Endometrial microvascular endothelial cells (primary cell): ENCODE measurements around the gene LRP2. TPM values are rescaled to one million over a fixed set of nuclear protein-coding genes. Genes with fewer than 3 reads are reported as not detected.
"Not testable (repeated sequence)": the region's sequence is repeated elsewhere in the genome, so short reads cannot be mapped to it uniquely, and the experiment has no call there.

Experiments used
- in situ Hi-C: cut with HindIII; loops from 2 replicates; pipeline ENCODE4 v1.10.0; 2017; ENCODE audit warnings: low sequenced_read_pairs, low pct_unique_long_range_greater_than_20kb; ENCODE audit errors: inconsistent ontology term
- total RNA-seq: library from RNA; depleted of rRNA; stranded (reverse); fragments of >200 nt; gene quantifications from one replicate; pipeline ENCODE4 v1.2.3, GENCODE V29; 2015; ENCODE audit errors: inconsistent ontology term

The LRP2 gene
- total RNA-seq, 1 donor from 2014 or later, result not detected

DNA sequence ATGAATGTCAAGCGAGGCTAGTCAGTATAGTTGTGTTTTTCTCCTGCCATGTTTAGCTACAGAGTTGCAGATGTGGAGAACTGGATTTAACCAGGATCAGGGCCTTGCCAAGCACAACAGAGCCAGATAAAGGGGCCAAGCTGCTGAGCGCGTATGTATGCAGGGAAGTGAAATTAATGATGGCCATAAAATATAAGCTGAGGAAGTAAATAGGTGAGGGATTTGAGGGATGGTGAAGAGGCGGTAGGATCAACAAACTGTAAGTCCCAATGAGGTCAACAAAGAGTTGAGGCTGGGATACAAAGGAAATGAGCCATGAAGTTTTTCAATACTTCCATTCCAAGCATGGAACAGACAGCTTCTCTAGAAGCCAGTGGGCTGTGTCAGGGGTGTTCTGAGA is 10.6 kb downstream of the LRP2 start:
- in situ Hi-C loops, result no loop called here

DNA sequence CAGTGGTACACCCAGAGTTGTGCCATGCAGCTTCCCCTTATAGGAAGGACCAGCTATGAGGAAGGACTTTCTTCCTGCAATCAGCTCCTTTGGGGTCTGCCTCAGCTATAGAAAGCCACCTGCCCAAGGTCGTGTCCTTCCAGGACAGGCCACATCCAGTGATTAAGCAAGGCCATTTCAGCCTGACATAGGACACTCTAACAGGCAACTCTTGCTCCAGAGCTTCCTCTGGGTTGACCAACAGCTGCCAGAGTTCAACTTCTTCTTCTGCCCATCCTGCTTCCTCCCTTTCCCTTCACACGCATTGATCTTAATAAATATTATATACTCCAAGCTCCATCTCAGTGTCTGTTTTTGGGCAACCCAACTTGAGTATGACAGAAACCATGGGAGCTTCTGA is 12.8 kb downstream of the LRP2 start:
- in situ Hi-C loops, result no loop called here

DNA sequence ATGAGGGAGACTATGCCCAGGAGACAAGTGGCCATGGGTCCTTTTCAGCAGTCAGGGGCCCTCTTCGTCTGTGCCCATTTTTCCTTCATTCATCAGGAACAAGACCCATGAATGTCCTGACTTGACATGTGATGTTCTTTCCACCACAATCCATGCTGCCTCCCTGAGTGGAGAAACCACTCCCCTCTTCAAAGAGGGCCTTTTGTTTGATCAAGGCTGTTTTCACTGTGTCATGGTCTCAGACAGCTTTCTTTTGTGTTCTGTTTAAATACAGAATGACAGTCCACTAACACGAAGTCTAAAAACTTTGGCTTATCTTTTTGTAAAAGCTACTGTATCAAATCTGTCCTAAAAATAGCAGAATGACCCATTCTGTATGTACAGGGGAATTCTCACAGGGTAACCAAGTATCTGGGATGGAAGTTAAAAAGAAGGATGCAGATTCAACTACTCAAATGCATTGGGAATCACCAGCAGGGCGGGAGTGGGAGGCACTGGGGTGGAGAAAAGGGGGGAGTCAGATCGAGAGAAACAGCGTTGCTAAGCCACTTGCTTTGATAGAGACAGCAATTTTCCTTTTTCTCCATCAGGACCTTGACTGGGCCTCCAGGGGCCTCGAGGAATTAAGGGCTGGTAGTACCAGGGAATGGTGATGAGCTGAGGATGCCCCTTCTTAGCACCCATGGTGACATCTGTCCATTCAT is 13.9 kb downstream of the LRP2 start:
- in situ Hi-C loops, result no loop called here

DNA sequence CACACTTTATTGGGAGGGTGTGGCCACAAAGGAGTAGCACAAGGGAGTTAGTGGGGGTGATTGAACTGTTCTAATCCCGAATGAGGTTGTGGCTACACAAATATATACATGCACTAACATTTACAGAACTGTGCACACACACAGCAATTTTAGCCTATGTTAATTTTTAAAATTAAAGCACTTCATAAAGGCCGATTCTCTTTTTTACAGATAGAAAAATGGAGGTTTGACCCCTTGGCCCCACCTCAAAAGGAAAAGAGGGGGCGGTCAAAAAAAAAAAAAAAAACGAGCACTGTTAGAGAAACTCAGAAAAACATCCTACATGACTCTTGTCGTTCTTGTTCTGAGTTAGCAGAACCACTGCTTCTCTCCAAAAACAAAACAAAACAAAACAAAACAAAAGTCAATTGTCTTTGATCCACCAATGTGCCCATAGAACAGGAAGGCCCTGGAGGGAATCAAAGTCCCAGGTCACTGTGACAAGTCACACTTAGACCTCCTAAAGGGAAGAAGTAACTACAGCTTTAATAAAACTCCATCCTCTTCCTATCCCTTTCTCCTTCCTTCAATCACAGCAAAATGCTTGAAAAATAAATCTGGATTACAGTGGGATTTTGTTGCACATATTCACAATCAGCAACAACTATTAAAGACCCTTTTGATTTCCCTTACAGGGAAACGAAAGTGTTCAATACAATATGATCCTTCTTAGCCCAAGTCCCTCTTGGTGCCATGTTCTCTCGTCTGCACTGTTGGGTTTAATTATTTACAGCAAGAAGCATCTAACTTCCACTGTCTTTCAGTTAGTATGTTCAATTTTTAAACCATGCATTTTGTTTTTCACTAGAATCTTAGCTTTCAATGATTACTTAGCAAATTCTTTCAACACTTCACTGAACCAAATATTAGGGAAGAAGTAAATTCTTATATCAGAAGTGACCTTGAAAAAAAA is 16.6 kb downstream of the LRP2 start:
- in situ Hi-C loops, result no loop called here

DNA sequence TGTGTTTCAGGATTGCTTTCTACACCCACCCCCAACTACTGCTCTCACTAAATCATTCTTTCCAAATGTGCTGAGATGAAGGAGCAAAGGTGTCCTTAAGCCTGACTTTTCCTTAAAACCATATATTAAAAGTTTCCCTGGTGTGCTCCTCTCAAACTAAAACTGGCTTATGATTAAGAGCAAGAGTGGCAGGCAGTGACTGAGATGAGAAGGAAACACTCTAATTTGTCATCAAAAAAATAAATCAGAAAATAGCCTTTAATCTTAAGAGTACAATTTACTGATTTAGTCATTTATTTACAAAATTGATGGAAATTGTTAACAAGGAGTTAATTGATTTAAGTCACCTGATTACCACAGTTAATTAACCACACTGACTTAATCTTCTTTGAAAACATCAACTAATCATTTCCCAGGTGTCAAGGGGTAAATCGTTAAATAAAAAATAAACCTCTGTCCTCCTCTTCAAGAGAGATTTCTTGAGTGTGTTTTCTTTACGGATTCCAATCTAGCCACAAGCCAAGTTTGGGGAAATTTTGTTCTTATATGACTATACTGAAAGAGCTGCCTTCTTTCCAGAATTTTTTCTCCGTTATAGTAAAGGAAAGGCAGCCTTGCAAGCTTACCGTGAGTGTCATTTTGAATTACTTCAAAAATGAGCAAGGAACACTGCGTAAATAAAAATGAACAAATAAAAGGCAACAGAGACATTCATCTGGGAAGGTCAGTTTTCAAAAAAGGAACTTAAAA is 17.4 kb downstream of the LRP2 start:
- in situ Hi-C loops, result no loop called here

DNA sequence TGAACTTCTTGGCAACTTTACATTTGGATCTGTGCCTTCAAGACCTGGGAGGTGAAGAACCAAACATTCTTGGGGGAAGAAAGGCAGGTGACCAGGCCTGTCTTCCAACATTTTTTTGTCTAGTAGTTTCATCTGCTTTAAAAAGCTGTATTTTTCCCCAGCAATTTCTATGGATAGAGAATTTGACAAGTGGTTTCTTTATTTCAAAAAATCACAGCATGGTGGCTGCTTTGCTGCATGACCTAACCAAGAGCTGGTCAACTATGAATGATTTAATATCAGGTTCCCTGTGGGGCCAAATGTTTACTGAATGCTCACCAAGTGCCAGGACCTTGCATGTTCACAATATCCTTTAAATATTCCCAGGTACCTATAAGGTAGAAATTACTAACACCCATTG is 19.1 kb downstream of the LRP2 start:
- in situ Hi-C loops, result no loop called here

DNA sequence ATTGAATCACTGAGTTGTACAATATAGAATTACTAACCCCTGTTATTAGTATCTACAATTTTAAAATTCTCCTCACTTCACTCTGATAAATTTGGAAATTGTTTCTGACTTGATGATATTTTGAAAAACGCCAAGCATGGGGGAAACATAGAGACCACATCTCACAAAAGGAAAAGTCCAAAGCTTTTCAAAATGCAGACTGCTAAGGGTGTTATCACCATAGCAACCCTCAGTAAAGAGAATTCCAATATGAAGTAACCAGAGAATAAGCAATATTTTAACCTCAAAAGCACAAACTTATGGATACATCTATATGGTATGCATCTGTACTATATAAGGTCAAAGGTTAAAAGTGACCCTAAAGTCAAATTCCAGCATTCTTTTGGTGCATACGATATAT is 22.7 kb downstream of the LRP2 start:
- in situ Hi-C loops, result no loop called here

DNA sequence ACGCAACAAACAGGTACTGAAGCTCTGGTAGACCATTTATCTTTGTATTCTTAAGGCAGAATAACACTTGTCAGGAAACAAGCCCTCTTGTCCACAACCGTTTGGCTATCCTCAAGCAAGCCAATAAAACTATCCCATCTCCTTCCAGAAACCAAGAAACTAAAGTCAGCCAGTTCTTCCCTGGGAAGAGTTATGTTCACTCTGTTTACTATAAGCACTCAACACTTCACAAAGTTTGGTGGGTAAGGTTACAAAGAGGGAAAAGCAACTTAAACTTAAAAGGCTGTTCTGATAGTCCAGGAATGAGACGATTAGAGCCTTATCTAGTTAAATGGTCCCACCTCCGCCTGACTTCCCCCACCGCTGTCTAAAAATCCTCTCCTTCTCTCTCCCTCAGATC is 25.6 kb downstream of the LRP2 start:
- in situ Hi-C loops, result no loop called here

DNA sequence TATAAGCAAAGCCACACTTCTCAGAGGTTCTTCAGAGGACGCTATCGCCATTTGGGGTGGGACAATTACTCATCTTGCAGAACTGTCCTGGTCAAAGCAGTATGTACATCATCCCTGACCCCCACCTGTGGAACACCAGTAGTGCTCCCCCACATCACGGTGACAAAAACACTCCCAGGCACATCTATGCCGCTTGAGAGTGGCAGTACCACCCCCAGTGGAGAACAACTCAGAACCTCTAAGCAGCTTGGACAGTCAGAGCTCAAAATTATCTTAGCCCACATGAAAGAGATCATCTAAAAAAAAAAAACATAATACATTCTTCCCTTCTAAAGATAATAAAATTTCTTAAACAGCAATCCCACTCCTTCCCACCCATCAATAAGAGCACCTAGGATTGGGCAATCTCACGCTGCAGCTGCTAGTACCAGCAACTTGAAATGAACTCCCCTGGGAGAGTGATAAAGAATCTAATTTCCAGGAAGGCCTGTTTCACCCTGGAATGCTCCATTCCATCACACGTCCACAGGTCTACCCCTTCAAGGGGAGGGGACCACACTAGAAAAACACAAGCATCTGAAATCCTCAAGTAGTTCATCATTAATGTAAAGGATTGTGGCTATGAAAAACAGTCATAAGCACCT is 31.7 kb downstream of the LRP2 start:
- in situ Hi-C loops, result no loop called here

DNA sequence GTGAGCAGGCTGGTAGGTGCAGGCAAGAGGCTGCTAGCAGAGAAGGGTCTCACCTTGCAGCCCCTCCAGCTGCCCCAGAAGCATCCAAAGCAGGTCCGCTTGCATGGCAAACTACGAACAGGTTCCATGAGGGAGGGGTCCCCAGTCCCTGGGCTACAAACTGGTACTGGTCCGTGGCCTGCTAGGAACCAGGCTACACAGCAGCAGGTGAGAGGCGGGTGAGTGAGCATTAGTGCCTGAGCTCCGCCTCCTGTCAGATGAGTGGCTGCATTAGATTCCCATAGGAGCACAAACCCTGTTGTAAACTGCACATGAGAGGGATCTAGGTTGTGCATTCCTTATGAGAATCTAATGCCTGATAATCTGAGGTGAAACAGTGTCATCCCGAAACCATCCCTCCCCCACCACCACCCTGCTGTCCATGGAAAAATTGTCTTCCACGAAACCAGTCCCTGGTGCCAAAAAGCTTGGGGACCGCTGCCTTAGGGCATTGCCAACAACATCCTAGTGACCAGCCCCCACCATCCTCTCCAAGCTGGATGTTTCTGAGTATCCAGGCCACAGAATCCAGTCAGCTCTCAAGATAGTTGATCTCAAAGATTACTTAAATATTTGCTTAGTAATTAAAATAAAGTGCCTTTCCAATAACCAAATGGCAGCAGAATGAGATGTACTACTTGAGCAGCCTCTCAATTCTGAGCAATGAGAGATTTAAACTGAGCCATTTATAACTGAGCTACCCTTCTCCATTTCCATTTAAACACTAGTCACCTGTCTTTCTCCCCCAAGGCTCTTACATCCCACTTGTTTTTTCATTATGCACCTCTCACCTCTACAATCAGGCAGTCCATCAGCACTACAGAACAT is 32.4 kb downstream of the LRP2 start:
- in situ Hi-C loops, result no loop called here

DNA sequence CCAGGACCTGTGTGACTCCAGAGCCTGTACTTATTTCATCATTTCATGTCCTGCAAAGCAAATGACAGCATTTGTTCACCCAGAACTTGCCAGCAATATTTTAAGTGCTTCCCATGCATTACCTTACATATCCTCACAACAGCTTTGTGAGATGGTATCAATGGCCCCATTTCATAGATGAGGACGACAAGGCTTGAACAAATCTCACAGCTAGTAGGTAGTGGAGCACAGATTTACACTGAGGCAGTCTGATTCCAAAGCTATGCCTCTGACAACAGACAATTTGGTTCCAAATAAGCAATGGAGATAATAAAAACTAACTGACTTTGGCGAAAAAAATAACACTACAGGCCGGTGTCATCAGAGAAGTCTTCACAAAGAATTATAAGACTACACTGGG is 33.5 kb downstream of the LRP2 start:
- in situ Hi-C loops, result no loop called here

DNA sequence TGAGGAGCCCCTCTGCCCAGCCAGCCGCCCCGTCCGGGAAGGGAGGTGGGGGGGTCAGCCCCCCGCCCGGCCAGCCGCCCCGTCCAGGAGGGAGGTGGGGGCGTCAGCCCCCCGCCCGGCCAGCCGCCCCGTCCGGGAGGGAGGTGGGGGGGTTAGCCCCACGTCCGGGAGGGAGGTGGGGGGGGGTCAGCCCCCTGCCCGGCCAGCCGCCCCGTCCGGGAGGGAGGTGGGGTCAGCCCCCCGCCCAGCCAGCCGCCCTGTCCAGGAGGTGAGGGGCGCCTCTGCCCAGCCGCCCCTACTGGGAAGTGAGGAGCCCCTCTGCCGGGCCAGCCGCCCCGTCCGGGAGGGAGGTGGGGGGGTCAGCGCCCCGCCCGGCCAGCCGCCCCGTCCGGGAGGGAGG is 34.5 kb downstream of the LRP2 start:
- in situ Hi-C loops, result not testable (repeated sequence)

DNA sequence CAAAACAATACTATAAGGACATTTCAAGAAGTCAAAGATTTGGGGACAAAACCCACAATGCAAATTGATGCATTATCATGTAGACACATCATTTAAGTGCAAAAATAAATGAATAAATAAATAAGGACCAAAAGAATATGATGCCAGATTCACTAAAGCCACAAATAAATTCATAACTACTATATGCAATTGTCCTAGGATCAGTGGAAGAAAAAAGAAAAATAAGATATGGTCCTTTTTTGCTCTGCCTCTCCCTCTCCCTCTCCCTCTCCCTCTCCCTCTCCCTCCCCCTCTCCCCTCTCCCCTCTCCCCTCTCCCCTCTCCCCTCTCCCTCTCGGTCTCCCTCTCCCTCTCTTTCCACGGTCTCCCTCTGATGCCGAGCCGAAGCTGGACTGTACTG is 36.4 kb downstream of the LRP2 start:
- in situ Hi-C loops, result not testable (repeated sequence)

DNA sequence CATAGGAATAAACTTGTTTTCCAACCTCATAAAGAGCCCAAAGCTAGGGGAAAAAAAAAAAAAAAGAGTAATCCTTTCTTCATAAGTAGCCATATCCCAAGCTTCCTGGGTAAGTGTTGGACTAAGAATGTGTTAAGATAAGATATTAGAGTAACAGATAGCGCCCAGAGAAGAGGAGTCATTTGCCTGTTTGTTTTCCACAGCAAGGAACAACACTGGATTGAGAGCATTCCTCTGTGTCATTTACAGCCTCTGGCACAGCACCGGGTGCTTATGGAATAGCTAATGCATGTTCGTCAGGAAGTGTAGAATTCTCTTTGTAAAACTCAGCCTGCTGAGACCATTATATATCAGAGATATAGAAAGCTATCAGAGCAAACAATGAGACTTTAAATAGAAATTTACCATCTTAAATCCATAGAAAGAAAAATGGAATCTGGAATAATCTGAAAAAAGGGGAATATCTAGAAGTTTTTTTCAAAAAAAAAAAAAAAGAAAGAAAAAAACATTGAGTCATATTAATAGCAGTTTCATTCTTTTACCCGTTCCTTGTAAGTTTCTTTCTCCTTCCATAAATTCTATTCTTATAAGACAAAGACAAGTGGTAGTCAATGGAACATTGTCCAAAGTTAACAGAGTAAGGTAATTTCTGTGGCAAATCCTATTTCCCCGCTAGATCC is 37.6 kb downstream of the LRP2 start:
- in situ Hi-C loops, result no loop called here

DNA sequence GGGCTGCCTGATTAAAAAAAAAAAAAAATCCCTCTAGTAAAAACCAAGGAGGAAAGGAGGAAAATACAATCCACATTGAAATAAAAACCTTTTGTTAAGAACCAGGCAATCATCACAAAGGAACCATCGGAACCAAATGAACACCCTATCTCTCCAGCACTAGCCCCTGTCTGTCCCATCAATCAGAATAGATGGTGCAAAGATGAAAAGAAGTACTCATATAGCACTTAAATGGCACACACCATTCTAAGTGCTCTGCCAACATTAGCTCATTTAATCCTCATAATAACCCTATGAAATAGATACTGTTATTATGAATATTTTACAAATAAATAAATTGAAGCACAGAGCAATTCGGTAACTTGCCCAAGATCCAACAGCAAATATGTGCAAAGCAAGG is 38.5 kb downstream of the LRP2 start:
- in situ Hi-C loops, result no loop called here

DNA sequence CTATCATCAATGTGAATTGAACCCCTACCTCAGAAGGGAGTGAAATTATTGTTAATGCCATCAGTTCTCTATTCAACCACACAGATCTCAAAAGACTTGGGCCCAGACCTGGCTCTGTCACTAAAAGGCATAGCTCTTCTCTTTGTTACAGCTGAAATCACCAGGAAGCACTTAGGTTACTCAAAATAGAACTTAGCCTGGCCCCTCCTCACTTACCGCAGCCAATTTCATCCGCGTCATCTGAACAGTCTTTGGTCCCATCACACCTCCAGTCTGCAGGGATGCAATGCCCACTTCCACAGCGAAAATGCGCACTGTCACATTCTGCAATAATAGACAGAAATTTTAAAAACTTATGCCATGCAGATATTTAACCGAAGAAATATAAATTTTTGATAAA is 41.8 kb downstream of the LRP2 start:
- in situ Hi-C loops, result no loop called here

DNA sequence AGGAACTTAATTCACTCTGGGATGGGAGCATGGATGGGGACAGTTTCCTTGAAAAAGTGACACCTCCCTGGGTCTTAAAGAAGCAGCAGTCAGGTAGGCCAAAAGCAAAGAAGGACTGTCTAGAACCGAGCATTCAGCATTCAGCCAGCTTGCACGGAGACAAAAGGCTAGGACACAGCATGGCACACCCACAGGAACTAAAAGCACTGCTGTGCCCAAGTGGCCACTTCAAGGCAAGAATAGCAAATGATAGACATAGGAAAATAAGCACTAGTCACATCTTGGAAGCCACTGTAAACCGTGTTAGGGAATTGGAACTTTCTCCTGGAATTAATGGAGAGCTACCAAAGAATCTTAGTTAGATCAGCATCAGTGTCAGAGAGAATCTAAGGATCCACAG is 47.0 kb downstream of the LRP2 start:
- in situ Hi-C loops, result no loop called here

DNA sequence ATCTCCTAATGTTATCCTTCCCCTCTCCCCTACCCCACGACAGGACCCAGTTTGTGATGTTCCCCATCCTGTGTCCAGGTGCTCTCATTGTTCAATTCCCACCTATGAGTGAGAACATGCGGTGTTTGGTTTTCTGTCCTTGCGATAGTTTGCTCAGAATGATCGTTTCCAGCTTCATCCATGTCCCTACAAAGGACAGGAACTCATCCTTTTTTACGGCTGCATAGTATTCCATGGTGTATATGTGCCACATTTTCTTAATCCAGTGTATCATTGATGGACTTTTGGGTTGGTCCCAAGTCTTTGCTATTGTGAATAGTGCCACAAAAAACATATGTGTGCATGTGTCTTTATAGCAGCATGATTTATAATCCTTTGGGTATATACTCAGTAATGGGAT is 54.0 kb downstream of the LRP2 start:
- in situ Hi-C loops, result not testable (repeated sequence)
